Pulmonary artery endothelial cell (primary cell): ENCODE data around the gene RPL18A. TPM values are rescaled to one million over a fixed set of nuclear protein-coding genes. Genes with fewer than 3 reads are reported as not detected.

Experiments used
- DNase-seq: peaks from one replicate; pipeline ENCODE4 v3.0.0-alpha.2; 2011; ENCODE audit warnings: low read depth, low spot score
- total RNA-seq: library from RNA; depleted of rRNA; stranded (reverse); fragments of >200 nt; gene quantifications from 2 replicates; pipeline ENCODE4 v1.2.3, GENCODE V29; 2014

Gene RPL18A
- total RNA-seq, 1 donor from 2014 or later: 1,468 TPM

- no peak for DNase-seq
These were observed 48.5 kb downstream of the RPL18A start for GRCh38 chr19:17908244-17908643.

GRCh38 chr19:17909003-17909732, 49.5 kb downstream of the RPL18A start:
- no peak for DNase-seq

- DNase-seq: no peak
These were observed 51.2 kb downstream of the RPL18A start for GRCh38 chr19:17910791-17911360.

Other genes with a start within 250 kb of the RPL18A start
- gene UNC13A, start 171.6 kb upstream of the RPL18A start, total RNA-seq: under 0.01 TPM in 1 of 2 replicates, not detected in the other
- gene MAP1S, start 140.4 kb upstream of the RPL18A start, total RNA-seq: 40.8 and 52.6 TPM in 2 replicates
- gene FCHO1, start 108.4 kb upstream of the RPL18A start, total RNA-seq: 0.56 and 1.1 TPM in 2 replicates
- not detected in 2 replicates for gene B3GNT3, start 64.8 kb upstream of the RPL18A start, total RNA-seq
- not detected in 2 replicates for gene INSL3, start 38.4 kb upstream of the RPL18A start, total RNA-seq
- gene JAK3, start 11.9 kb upstream of the RPL18A start, total RNA-seq: 1.6 and 3.0 TPM in 2 replicates
- not detected in 2 replicates for gene SLC5A5, start 12.0 kb downstream of the RPL18A start, total RNA-seq
- 57.0 and 65.4 TPM in 2 replicates for gene CCDC124, start 73.1 kb downstream of the RPL18A start, total RNA-seq
- under 0.01 TPM in 1 of 2 replicates, not detected in the other for gene KCNN1, start 107.2 kb downstream of the RPL18A start, total RNA-seq
- 10.3 and 15.5 TPM in 2 replicates for gene ARRDC2, start 148.3 kb downstream of the RPL18A start, total RNA-seq
- 0.18 TPM in 1 of 2 replicates, not detected in the other for gene IL12RB1, start 227.0 kb downstream of the RPL18A start, total RNA-seq
- 0.67 and 0.92 TPM in 2 replicates for gene MAST3, start 237.9 kb downstream of the RPL18A start, total RNA-seq